Glutamatergic neuron (in vitro differentiated cells): ENCODE results near the gene TANC1. TPM values are rescaled to one million over a fixed set of nuclear protein-coding genes. Genes with fewer than 3 reads are reported as not detected.

Source experiments
- DNase-seq: peaks from one replicate; pipeline ENCODE4 v3.0.0; 2022
- H3K27ac Mint-ChIP-seq: one replicate; pipeline ENCODE4 v1.8.0; 2020; ENCODE audit warnings: mild to moderate bottlenecking, mixed read lengths, inconsistent platforms; ENCODE audit not compliant: unreplicated experiment
- H3K27me3 Mint-ChIP-seq: one replicate; pipeline ENCODE4 v1.8.0; 2020; ENCODE audit warnings: mild to moderate bottlenecking, moderate library complexity, mixed read lengths, inconsistent platforms; ENCODE audit not compliant: unreplicated experiment
- H3K36me3 Mint-ChIP-seq: one replicate; pipeline ENCODE4 v1.8.0; 2020; ENCODE audit warnings: mild to moderate bottlenecking, mixed read lengths, inconsistent platforms; ENCODE audit not compliant: unreplicated experiment
- H3K4me1 Mint-ChIP-seq: one replicate; pipeline ENCODE4 v1.8.0; 2020; ENCODE audit warnings: mild to moderate bottlenecking, low read depth, mixed read lengths, inconsistent platforms; ENCODE audit not compliant: unreplicated experiment
- H3K4me3 Mint-ChIP-seq: one replicate; pipeline ENCODE4 v1.8.0; 2020; ENCODE audit warnings: mild to moderate bottlenecking, mixed read lengths, inconsistent platforms; ENCODE audit not compliant: unreplicated experiment
- H3K9me3 Mint-ChIP-seq: one replicate; pipeline ENCODE4 v1.8.0; 2020; ENCODE audit warnings: mild to moderate bottlenecking, moderate library complexity, mixed read lengths, inconsistent platforms; ENCODE audit not compliant: unreplicated experiment
- CTCF ChIP-seq: fragments of 200-600 bp; sonication (generic); IDR thresholded peaks from one replicate; pipeline ENCODE4 v1.5.0; 2021; ENCODE audit not compliant: partially characterized antibody, unreplicated experiment
- total RNA-seq: library from RNA; stranded (reverse); fragmentation: NEBNext Ultra II Directional; extraction: Animal tissue kit (Norgen Biotek cat#: 25700); gene quantifications from one replicate; pipeline ENCODE4 v1.2.1, GENCODE V29; 2021; ENCODE audit not compliant: unreplicated experiment

The TANC1 gene
- total RNA-seq, 1 donor from 2014 or later = 14.9 TPM

- Mint-ChIP-seq H3K36me3 (no peaks in the 10 kb centered on the region), H3K4me1 (peaks cover 7% of the 10 kb centered on the region), H3K27ac (no peak overlapping the region)
Observed at GRCh38 chr2:159160412-159160811, 192.0 kb downstream of the TANC1 start.

GRCh38 chr2:159160954-159161353 is 192.5 kb downstream of the TANC1 start:
- Mint-ChIP-seq H3K9me3 (no peaks in the 10 kb centered on the region), H3K27me3 (peaks cover 6% of the 10 kb centered on the region), H3K36me3 (no peaks in the 10 kb centered on the region), H3K27ac (no peak overlapping the region), H3K4me3 (no peak overlapping the region), H3K4me1 (peaks cover 7% of the 10 kb centered on the region)
- no peak for DNase-seq
- TF ChIP-seq CTCF = no peak

More at GRCh38 chr2:159160412-159160811, 192.0 kb downstream of the TANC1 start:
- Mint-ChIP-seq H3K9me3 (no peaks in the 10 kb centered on the region), H3K27me3 (peaks cover 6% of the 10 kb centered on the region), H3K4me3 (no peak overlapping the region)
- TF ChIP-seq CTCF = no peak
- DNase-seq = no peak

GRCh38 chr2:159163930-159164329 is 195.5 kb downstream of the TANC1 start:
- DNase-seq = no peak
- H3K4me1 Mint-ChIP-seq = peaks cover 9% of the 10 kb centered on the region
- H3K36me3 Mint-ChIP-seq = no peaks in the 10 kb centered on the region
- H3K9me3 Mint-ChIP-seq = no peaks in the 10 kb centered on the region
- H3K27me3 Mint-ChIP-seq = peaks cover 6% of the 10 kb centered on the region
- H3K4me3 Mint-ChIP-seq = no peak overlapping the region
- TF ChIP-seq CTCF = no peak
- H3K27ac Mint-ChIP-seq = no peak overlapping the region

GRCh38 chr2:159164457-159164911 is 196.0 kb downstream of the TANC1 start:
- Mint-ChIP-seq H3K4me3 (no peak overlapping the region), H3K36me3 (no peaks in the 10 kb centered on the region), H3K27me3 (peaks cover 6% of the 10 kb centered on the region), H3K27ac (no peak overlapping the region), H3K9me3 (no peaks in the 10 kb centered on the region), H3K4me1 (peaks cover 8% of the 10 kb centered on the region)
- no peak for TF ChIP-seq CTCF
- DNase-seq = no peak

GRCh38 chr2:159165048-159165447 is 196.6 kb downstream of the TANC1 start:
- H3K27me3 Mint-ChIP-seq = peaks cover 6% of the 10 kb centered on the region
- H3K4me1 Mint-ChIP-seq = peaks cover 8% of the 10 kb centered on the region
- no peaks in the 10 kb centered on the region for H3K36me3 Mint-ChIP-seq
- no peak for TF ChIP-seq CTCF
- H3K27ac Mint-ChIP-seq = no peak overlapping the region
- H3K4me3 Mint-ChIP-seq = no peak overlapping the region
- no peaks in the 10 kb centered on the region for H3K9me3 Mint-ChIP-seq
- no peak for DNase-seq
